GM18507 (cell line): ENCODE data around the gene EPN2.

Experiments used
- DNase-seq: peaks from one replicate; pipeline ENCODE4 v3.0.0; 2011; ENCODE audit warnings: low read depth; ENCODE audit not compliant: insufficient read length; ENCODE audit errors: extremely low spot score
- FAIRE-seq: peaks from 2 replicates; lab custom pipeline; 2011; peaks lifted over from hg19 to GRCh38; lab: Jason Lieb, UNC

Gene EPN2

GRCh38 chr17:19336938-19337711, 100.0 kb downstream of the EPN2 start:
- FAIRE-seq = no peak
- no peak for DNase-seq

- DNase-seq = no peak
- no peak for FAIRE-seq
Measured at GRCh38 chr17:19337712-19338023, 100.5 kb downstream of the EPN2 start.

- DNase-seq (peak; percentile 72), FAIRE-seq (peak; percentile 90)
Measured at GRCh38 chr17:19338031-19338990, 101.1 kb downstream of the EPN2 start.

GRCh38 chr17:19339341-19339815, 102.2 kb downstream of the EPN2 start:
- no peak for FAIRE-seq

GRCh38 chr17:19341211-19341631, 104.1 kb downstream of the EPN2 start:
- no peak for FAIRE-seq
- DNase-seq = no peak

More at GRCh38 chr17:19339341-19339815, 102.2 kb downstream of the EPN2 start:
- DNase-seq = no peak

GRCh38 chr17:19341641-19342610, 104.8 kb downstream of the EPN2 start:
- FAIRE-seq (no peak), DNase-seq (no peak)

- FAIRE-seq (no peak), DNase-seq (no peak)
Measured at GRCh38 chr17:19342611-19343255, 105.6 kb downstream of the EPN2 start.

- DNase-seq (no peak), FAIRE-seq (no peak)
Measured at GRCh38 chr17:19343256-19343630, 106.1 kb downstream of the EPN2 start.

GRCh38 chr17:19343671-19344151, 106.5 kb downstream of the EPN2 start:
- no peak for FAIRE-seq
- DNase-seq = no peak

GRCh38 chr17:19344311-19345066, 107.3 kb downstream of the EPN2 start:
- no peak for FAIRE-seq
- no peak for DNase-seq

- FAIRE-seq (no peak), DNase-seq (no peak)
Measured at GRCh38 chr17:19345067-19345460, 107.9 kb downstream of the EPN2 start.

- no peak for FAIRE-seq
- no peak for DNase-seq
Measured at GRCh38 chr17:19345486-19346350, 108.6 kb downstream of the EPN2 start.

GRCh38 chr17:19346351-19347255, 109.4 kb downstream of the EPN2 start:
- DNase-seq = no peak
- no peak for FAIRE-seq

- DNase-seq = no peak
- FAIRE-seq = no peak
Measured at GRCh38 chr17:19347323-19348080, 110.3 kb downstream of the EPN2 start.

- no peak for DNase-seq
- FAIRE-seq = no peak
Measured at GRCh38 chr17:19348081-19348650, 111.0 kb downstream of the EPN2 start.
